ENCODE measurements around the gene SLC25A2. TPM values are rescaled to one million over a fixed set of nuclear protein-coding genes. Genes with fewer than 3 reads are reported as not detected.

SLC25A2 gene
- polyA plus RNA-seq, 1 donor from 2014 or later: not detected

DNA sequence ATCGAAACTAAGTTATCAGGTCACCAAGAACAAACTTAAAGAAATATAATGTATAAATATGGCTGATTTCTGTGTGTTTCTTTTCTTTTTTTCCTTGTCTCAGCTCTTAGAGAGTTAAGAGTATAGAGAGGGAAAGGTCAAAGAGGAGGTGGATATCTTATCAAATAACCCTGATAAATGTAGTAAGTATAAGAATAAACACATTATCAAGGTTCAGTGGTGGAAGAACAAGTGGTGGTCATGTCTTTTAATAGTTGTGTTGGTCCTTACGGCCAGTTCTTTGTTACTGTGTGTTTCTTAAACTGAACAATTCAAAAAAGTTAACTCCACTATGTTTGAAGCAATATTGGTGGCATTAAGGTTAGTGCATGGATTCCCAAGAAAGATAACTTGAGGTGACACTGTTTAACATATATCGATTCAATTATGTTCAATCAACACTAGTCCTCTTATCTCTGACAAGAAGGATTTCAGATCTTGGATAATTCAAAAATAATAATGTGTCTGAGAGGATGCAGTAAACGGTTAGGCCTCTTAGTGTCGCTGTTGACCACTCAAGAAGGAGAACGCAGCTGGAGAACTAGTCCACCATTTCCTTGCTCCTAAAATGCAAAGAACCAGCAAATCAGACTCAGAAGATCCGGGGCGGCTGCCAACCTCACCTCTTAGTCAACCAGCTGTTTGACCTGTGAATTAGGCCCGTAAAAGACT, 39.5 kb upstream of the SLC25A2 start, which contains the start of gene PCDHGA3:
Gene PCDHGA3, plus strand, starts transcription at position 588 of the 711 bp plus-strand sequence. CDS start 205 bp downstream, outside the sequence.
- Histone ChIP-seq H3K4me3 (ENCODE audit: low read length) (no peak within 1 kb of the TSS), H3K4me2 (ENCODE audit: low read length) (no peak within 1 kb of the TSS), H3K9me3 (ENCODE audit: low read length) (peaks cover 10% of the 10 kb centered on the region), H2AFZ (ENCODE audit: low read depth, low read length) (no peak within 1 kb of the TSS), H3K36me3 (ENCODE audit: insufficient read depth, low read length) (no peaks in the 10 kb centered on the region), H4K20me1 (ENCODE audit: insufficient read depth) (no peaks in the 10 kb centered on the region), H3K27me3 (ENCODE audit: insufficient read depth, low read depth, low read length) (no peaks in the 10 kb centered on the region), H3K79me2 (replicated peaks; ENCODE audit: insufficient read depth, low read length) (no peaks in the 10 kb centered on the region), H3K9me2 (ENCODE audit: insufficient read depth, low read length) (no peaks in the 10 kb centered on the region), H3K27ac (ENCODE audit: low read length) (no peak within 1 kb of the TSS), H3K9ac (ENCODE audit: low read length) (no peak within 1 kb of the TSS), H3F3A (ENCODE audit: insufficient read depth, low read length, poor library complexity, severe bottlenecking) (no peaks in the 10 kb centered on the region)
- TF ChIP-seq CTCF (IDR thresholded peaks at IDR 0.05; ENCODE audit: poor library complexity, severe bottlenecking) (no peak), EP300 (conservative IDR thresholded peaks at IDR 0.05; ENCODE audit: poor library complexity, severe bottlenecking) (no peak), POLR2AphosphoS5 (IDR thresholded peaks at IDR 0.05) (no peak), SMC3 (conservative IDR thresholded peaks at IDR 0.05; ENCODE audit: poor library complexity) (no peak), MXI1 (conservative IDR thresholded peaks at IDR 0.05; ENCODE audit: poor library complexity, severe bottlenecking) (no peak), RAD21 (conservative IDR thresholded peaks at IDR 0.05) (no peak), EZH2 (IDR thresholded peaks at IDR 0.05; ENCODE audit: borderline replicate concordance, insufficient read depth, low read length, poor library complexity, severe bottlenecking) (no peak), TAF1 (IDR thresholded peaks at IDR 0.05; ENCODE audit: low read depth) (no peak)
- TF ChIP-seq, protein P1, sequence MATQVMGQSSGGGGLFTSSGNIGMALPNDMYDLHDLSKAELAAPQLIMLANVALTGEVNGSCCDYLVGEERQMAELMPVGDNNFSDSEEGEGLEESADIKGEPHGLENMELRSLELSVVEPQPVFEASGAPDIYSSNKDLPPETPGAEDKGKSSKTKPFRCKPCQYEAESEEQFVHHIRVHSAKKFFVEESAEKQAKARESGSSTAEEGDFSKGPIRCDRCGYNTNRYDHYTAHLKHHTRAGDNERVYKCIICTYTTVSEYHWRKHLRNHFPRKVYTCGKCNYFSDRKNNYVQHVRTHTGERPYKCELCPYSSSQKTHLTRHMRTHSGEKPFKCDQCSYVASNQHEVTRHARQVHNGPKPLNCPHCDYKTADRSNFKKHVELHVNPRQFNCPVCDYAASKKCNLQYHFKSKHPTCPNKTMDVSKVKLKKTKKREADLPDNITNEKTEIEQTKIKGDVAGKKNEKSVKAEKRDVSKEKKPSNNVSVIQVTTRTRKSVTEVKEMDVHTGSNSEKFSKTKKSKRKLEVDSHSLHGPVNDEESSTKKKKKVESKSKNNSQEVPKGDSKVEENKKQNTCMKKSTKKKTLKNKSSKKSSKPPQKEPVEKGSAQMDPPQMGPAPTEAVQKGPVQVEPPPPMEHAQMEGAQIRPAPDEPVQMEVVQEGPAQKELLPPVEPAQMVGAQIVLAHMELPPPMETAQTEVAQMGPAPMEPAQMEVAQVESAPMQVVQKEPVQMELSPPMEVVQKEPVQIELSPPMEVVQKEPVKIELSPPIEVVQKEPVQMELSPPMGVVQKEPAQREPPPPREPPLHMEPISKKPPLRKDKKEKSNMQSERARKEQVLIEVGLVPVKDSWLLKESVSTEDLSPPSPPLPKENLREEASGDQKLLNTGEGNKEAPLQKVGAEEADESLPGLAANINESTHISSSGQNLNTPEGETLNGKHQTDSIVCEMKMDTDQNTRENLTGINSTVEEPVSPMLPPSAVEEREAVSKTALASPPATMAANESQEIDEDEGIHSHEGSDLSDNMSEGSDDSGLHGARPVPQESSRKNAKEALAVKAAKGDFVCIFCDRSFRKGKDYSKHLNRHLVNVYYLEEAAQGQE (IDR thresholded peaks at IDR 0.05; ENCODE audit: borderline replicate concordance): no peak

DNA sequence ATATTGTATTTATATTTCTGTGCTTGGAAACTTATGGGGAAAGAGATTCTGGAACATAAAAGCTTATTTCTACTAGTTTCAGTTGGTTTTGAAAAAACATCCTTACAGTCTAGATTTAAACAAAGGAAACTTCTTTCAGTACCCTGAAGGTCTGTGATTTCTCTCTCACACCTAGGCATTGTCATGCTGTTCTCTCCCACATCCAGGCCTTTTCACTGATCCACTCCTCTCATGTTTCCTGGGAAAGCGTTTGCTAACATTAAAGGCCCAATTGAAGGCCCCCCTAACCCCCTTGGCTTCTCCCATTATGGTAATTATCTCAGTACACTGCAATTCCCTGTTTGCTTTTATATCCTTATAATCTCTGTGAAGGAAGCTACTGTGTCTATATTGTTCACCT, 38.9 kb upstream of the SLC25A2 start:
- Histone ChIP-seq H3K9ac (ENCODE audit: low read length) (no peak overlapping the region), H3K9me3 (ENCODE audit: low read length) (peaks cover 10% of the 10 kb centered on the region)

More for the DNA sequence above, 38.9 kb upstream of the SLC25A2 start:
- TF ChIP-seq POLR2AphosphoS5 (IDR thresholded peaks at IDR 0.05) (no peak), EZH2 (IDR thresholded peaks at IDR 0.05; ENCODE audit: borderline replicate concordance, insufficient read depth, low read length, poor library complexity, severe bottlenecking) (no peak), EP300 (conservative IDR thresholded peaks at IDR 0.05; ENCODE audit: poor library complexity, severe bottlenecking) (no peak), SMC3 (conservative IDR thresholded peaks at IDR 0.05; ENCODE audit: poor library complexity) (no peak), TAF1 (IDR thresholded peaks at IDR 0.05; ENCODE audit: low read depth) (no peak), MXI1 (conservative IDR thresholded peaks at IDR 0.05; ENCODE audit: poor library complexity, severe bottlenecking) (no peak), CTCF (IDR thresholded peaks at IDR 0.05; ENCODE audit: poor library complexity, severe bottlenecking) (no peak), RAD21 (conservative IDR thresholded peaks at IDR 0.05) (no peak)
- TF ChIP-seq, protein P1 (IDR thresholded peaks at IDR 0.05; ENCODE audit: borderline replicate concordance): no peak
- H3K9me2 ChIP-seq (ENCODE audit: insufficient read depth, low read length): no peaks in the 10 kb centered on the region
- H3K27ac ChIP-seq (ENCODE audit: low read length): no peak overlapping the region
- H3K79me2 ChIP-seq (replicated peaks; ENCODE audit: insufficient read depth, low read length): no peaks in the 10 kb centered on the region
- no peaks in the 10 kb centered on the region for H3F3A ChIP-seq (ENCODE audit: insufficient read depth, low read length, poor library complexity, severe bottlenecking)
- H3K4me3 ChIP-seq (ENCODE audit: low read length): no peak overlapping the region
- no peaks in the 10 kb centered on the region for H3K36me3 ChIP-seq (ENCODE audit: insufficient read depth, low read length)
- H4K20me1 ChIP-seq (ENCODE audit: insufficient read depth): no peaks in the 10 kb centered on the region
- H3K27me3 ChIP-seq (ENCODE audit: insufficient read depth, low read depth, low read length): no peaks in the 10 kb centered on the region
- no peak overlapping the region for H2AFZ ChIP-seq (ENCODE audit: low read depth, low read length)
- H3K4me2 ChIP-seq (ENCODE audit: low read length): no peak overlapping the region

Data from neural cell (in vitro differentiated cells).